ENCODE data around the gene MT1F.

Gene MT1F

GRCh38 chr16:56649820-56650219 lies 7.9 kb upstream of the MT1F start:
- Histone ChIP-seq H3K79me2 (ENCODE audit: insufficient read depth, low read length) (no peaks in the 10 kb centered on the region), H3K36me3 (ENCODE audit: insufficient read depth, low read length) (no peaks in the 10 kb centered on the region), H3K4me2 (ENCODE audit: low read depth, low read length, poor library complexity, severe bottlenecking) (no peak overlapping the region), H3K9me2 (replicated peaks; ENCODE audit: low read depth, low read length) (no peaks in the 10 kb centered on the region), H3K9me3 (ENCODE audit: insufficient read depth, low read depth, low read length) (no peaks in the 10 kb centered on the region), H3K4me3 (ENCODE audit: low read length, poor library complexity, severe bottlenecking) (no peak overlapping the region), H3K27me3 (ENCODE audit: insufficient read depth, low read length, poor library complexity, severe bottlenecking) (no peaks in the 10 kb centered on the region), H3K4me1 (ENCODE audit: insufficient read depth, low read length, poor library complexity, severe bottlenecking) (no peaks in the 10 kb centered on the region), H3F3A (ENCODE audit: low read depth) (no peaks in the 10 kb centered on the region), H2AFZ (ENCODE audit: low read length) (no peak overlapping the region), H4K20me1 (ENCODE audit: insufficient read depth, low read length, poor library complexity, severe bottlenecking) (no peaks in the 10 kb centered on the region), H3K9ac (ENCODE audit: low read depth, low read length, poor library complexity, severe bottlenecking) (no peak overlapping the region)
- TF ChIP-seq EZH2phosphoT487 (IDR thresholded peaks at IDR 0.05; ENCODE audit: borderline replicate concordance), result no peak
- TF ChIP-seq CTCF (conservative IDR thresholded peaks at IDR 0.05; ENCODE audit: low read length), result no peak

DNA sequence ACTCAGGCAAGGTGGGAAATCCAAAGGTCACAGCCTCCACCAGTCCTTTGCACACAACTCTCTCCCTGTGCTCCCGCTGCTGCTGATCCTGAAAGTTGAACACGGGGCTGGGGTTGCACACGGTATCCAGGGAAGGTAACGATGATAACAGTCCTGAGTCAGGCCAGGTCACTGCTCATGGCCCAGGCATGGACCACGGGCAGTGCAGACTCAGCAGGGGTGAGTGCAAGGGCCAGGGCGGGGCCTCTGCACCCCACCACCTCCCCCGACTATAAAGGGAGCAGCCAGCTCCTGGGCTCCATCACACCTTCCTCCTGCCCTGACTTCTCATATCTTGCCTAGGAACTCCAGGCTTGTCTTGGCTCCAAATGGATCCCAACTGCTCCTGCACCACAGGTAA lies 6.2 kb upstream of the MT1F start, which contains the start of gene MT1B:
TSS of gene MT1B (plus strand) at position 301 of the 400 bp plus-strand sequence. CDS start at position 369, 68 bp downstream.
- H3K9me3 ChIP-seq (ENCODE audit: insufficient read depth, low read depth, low read length), result no peaks in the 10 kb centered on the region
- no peaks in the 10 kb centered on the region for H3K4me1 ChIP-seq (ENCODE audit: insufficient read depth, low read length, poor library complexity, severe bottlenecking)
- H3K27me3 ChIP-seq (ENCODE audit: insufficient read depth, low read length, poor library complexity, severe bottlenecking), result no peaks in the 10 kb centered on the region
- H3K9ac ChIP-seq (ENCODE audit: low read depth, low read length, poor library complexity, severe bottlenecking), result no peak within 1 kb of the TSS
- no peak within 1 kb of the TSS for H3K4me2 ChIP-seq (ENCODE audit: low read depth, low read length, poor library complexity, severe bottlenecking)
- H3K79me2 ChIP-seq (ENCODE audit: insufficient read depth, low read length), result no peaks in the 10 kb centered on the region
- no peaks in the 10 kb centered on the region for H3K9me2 ChIP-seq (replicated peaks; ENCODE audit: low read depth, low read length)
- H3K4me3 ChIP-seq (ENCODE audit: low read length, poor library complexity, severe bottlenecking), result no peak within 1 kb of the TSS
- TF ChIP-seq CTCF (conservative IDR thresholded peaks at IDR 0.05; ENCODE audit: low read length) (no peak), EZH2phosphoT487 (IDR thresholded peaks at IDR 0.05; ENCODE audit: borderline replicate concordance) (no peak)
- no peaks in the 10 kb centered on the region for H3K36me3 ChIP-seq (ENCODE audit: insufficient read depth, low read length)
- H3F3A ChIP-seq (ENCODE audit: low read depth), result no peaks in the 10 kb centered on the region
- no peaks in the 10 kb centered on the region for H4K20me1 ChIP-seq (ENCODE audit: insufficient read depth, low read length, poor library complexity, severe bottlenecking)
- no peak within 1 kb of the TSS for H2AFZ ChIP-seq (ENCODE audit: low read length)

GRCh38 chr16:56652600-56652999 lies 5.2 kb upstream of the MT1F start:
- no peaks in the 10 kb centered on the region for H3K9me2 ChIP-seq (replicated peaks; ENCODE audit: low read depth, low read length)
- no peaks in the 10 kb centered on the region for H3K79me2 ChIP-seq (ENCODE audit: insufficient read depth, low read length)
- no peak overlapping the region for H2AFZ ChIP-seq (ENCODE audit: low read length)
- TF ChIP-seq EZH2phosphoT487 (IDR thresholded peaks at IDR 0.05; ENCODE audit: borderline replicate concordance), result no peak
- no peak for TF ChIP-seq CTCF (conservative IDR thresholded peaks at IDR 0.05; ENCODE audit: low read length)
- H3K36me3 ChIP-seq (ENCODE audit: insufficient read depth, low read length), result no peaks in the 10 kb centered on the region
- H3K27me3 ChIP-seq (ENCODE audit: insufficient read depth, low read length, poor library complexity, severe bottlenecking), result no peaks in the 10 kb centered on the region
- no peaks in the 10 kb centered on the region for H3F3A ChIP-seq (ENCODE audit: low read depth)
- H3K9me3 ChIP-seq (ENCODE audit: insufficient read depth, low read depth, low read length), result no peaks in the 10 kb centered on the region
- H3K9ac ChIP-seq (ENCODE audit: low read depth, low read length, poor library complexity, severe bottlenecking), result no peak overlapping the region
- H3K4me3 ChIP-seq (ENCODE audit: low read length, poor library complexity, severe bottlenecking), result no peak overlapping the region
- peaks cover 4% of the 10 kb centered on the region for H3K4me1 ChIP-seq (ENCODE audit: insufficient read depth, low read length, poor library complexity, severe bottlenecking)
- no peaks in the 10 kb centered on the region for H4K20me1 ChIP-seq (ENCODE audit: insufficient read depth, low read length, poor library complexity, severe bottlenecking)
- H3K4me2 ChIP-seq (ENCODE audit: low read depth, low read length, poor library complexity, severe bottlenecking), result no peak overlapping the region

Measured in Loucy (cell line).